HepG2 (cell line): ENCODE results near the gene CXCL17. TPM values are rescaled to one million over a fixed set of nuclear protein-coding genes. Genes with fewer than 3 reads are reported as not detected.

ENCODE experiments used
- ATAC-seq: fragments of 200-7000 bp; cut with Tn5 transposase; 3 replicates; pipeline ENCODE4 v1.9.1; 2020; ENCODE audit warnings: mild to moderate bottlenecking, moderate library complexity
- BruUV-seq: library from RNA; stranded (reverse); fragments of 400-500 nt; replicated peaks from 2 replicates; lab custom pipeline; 2021; lab: Mats Ljungman, UMichigan
- CTCF ChIA-PET: fragments of 300-600 bp; formaldehyde crosslinking; extraction: SDS; loops from one replicate; lab custom pipeline; 2021; ENCODE audit warnings: low total read pairs, inconsistent platforms, low intra/inter-chr PET ratio; lab: Yijun Ruan, JAX
- POLR2A ChIA-PET: fragments of 350-600 bp; sonication (Branson Sonifier 250); formaldehyde crosslinking; loops from one replicate; lab custom pipeline; 2020; ENCODE audit warnings: antibody characterized with exemption, inconsistent platforms; lab: Yijun Ruan, JAX
- DNase-seq: peaks from one replicate; pipeline ENCODE4 v3.0.0-alpha.2; 2015; ENCODE audit warnings: low spot score
- FAIRE-seq: peaks from 3 replicates; lab custom pipeline; 2011; peaks lifted over from hg19 to GRCh38; lab: Jason Lieb, UNC
- H2AFZ ChIP-seq: one replicate; pipeline ENCODE4 v1.6.1; 2011; ENCODE audit warnings: low read length, inconsistent platforms
- H3K27ac ChIP-seq: fragments of 300-600 bp; 3 replicates; pipeline ENCODE4 v1.8.0; 2011; ENCODE audit warnings: mixed run types, mild to moderate bottlenecking, mixed read lengths, low read length, inconsistent platforms; ENCODE audit not compliant: insufficient read depth; ENCODE audit errors: extremely low read length
- H3K27me3 ChIP-seq, 2 experiments: fragments of 200-600 bp in 1 of 2; 2 replicates in 1 of 2; 3 replicates in 1 of 2; pipeline versions ENCODE4 v1.6.0 to v1.8.0; 2011; ENCODE audit warnings: low read length in 2 of 2, mild to moderate bottlenecking in 2 of 2, moderate library complexity in 2 of 2, inconsistent platforms in 1 of 2; ENCODE audit not compliant: insufficient read depth in 2 of 2, control insufficient read depth in 1 of 2
- H3K36me3 ChIP-seq, 2 experiments: fragments of 200-600 bp in 1 of 2; replicated peaks in 1 of 2; 2 replicates in 1 of 2; 3 replicates in 1 of 2; pipeline versions ENCODE4 v1.5.1 to v1.8.0; 2011; ENCODE audit warnings: low read length in 2 of 2, inconsistent platforms in 1 of 2; ENCODE audit not compliant: insufficient read depth in 2 of 2, control insufficient read depth in 1 of 2
- H3K4me1 ChIP-seq: 2 replicates; pipeline ENCODE4 v1.5.1; 2012; ENCODE audit warnings: low read length, inconsistent platforms; ENCODE audit not compliant: insufficient read depth
- H3K4me2 ChIP-seq: 2 replicates; pipeline ENCODE4 v1.6.0; 2011; ENCODE audit warnings: low read depth, low read length, inconsistent platforms
- H3K4me3 ChIP-seq, 3 experiments: fragments of 200-600 bp in 1 of 3; sonication (generic), shearing (Covaris generic) in 1 of 3; replicated peaks in 1 of 3; 2 replicates each; pipeline ENCODE4 v1.5.1; 2011 to 2016; ENCODE audit warnings: low read length in 3 of 3, inconsistent platforms in 2 of 3, low read depth in 2 of 3, mild to moderate bottlenecking in 2 of 3, control low read depth in 1 of 3, mixed read lengths in 1 of 3; ENCODE audit not compliant: insufficient read depth in 1 of 3
- H3K79me2 ChIP-seq: one replicate; pipeline ENCODE4 v1.6.1; 2011; ENCODE audit warnings: low read length, inconsistent platforms; ENCODE audit not compliant: insufficient read depth
- H3K9ac ChIP-seq: 2 replicates; pipeline ENCODE4 v1.6.0; 2011; ENCODE audit warnings: mild to moderate bottlenecking, low read depth, low read length, inconsistent platforms; ENCODE audit not compliant: insufficient read depth
- H3K9me3 ChIP-seq: 2 replicates; pipeline ENCODE4 v1.5.1; 2012; ENCODE audit warnings: mild to moderate bottlenecking, low read length
- H4K20me1 ChIP-seq: 2 replicates; pipeline ENCODE4 v1.6.0; 2011; ENCODE audit warnings: inconsistent platforms, mild to moderate bottlenecking, low read length, moderate library complexity; ENCODE audit not compliant: insufficient read depth
- KDM5A ChIP-seq: fragments of 200-600 bp; sonication (generic); IDR thresholded peaks from 2 replicates; pipeline ENCODE4 v1.7.0; 2018; ENCODE audit warnings: antibody characterized with exemption, mild to moderate bottlenecking, low read length, borderline replicate concordance
- PRMT3 ChIP-seq: sonication (generic); formaldehyde crosslinking; IDR thresholded peaks from 2 replicates; pipeline ENCODE4 v1.8.1; 2022; ENCODE audit warnings: low read depth, mild to moderate bottlenecking, moderate library complexity, missing genetic modification reagents, borderline replicate concordance
- PRPF4 ChIP-seq: fragments of 200-400 bp; formaldehyde crosslinking; IDR thresholded peaks from 2 replicates; pipeline ENCODE4 v1.6.1; 2016; ENCODE audit warnings: low read length, low read depth; ENCODE audit not compliant: poor library complexity, severe bottlenecking
- STAG1 ChIP-seq: sonication (generic); formaldehyde crosslinking; IDR thresholded peaks from 2 replicates; pipeline ENCODE4 v1.4.0; 2020; ENCODE audit warnings: missing genetic modification reagents
- ZBTB38 ChIP-seq: sonication (generic); formaldehyde crosslinking; IDR thresholded peaks from 2 replicates; pipeline ENCODE4 v1.5.1; 2020; ENCODE audit warnings: mild to moderate bottlenecking, missing genetic modification reagents
- ZC3H13 ChIP-seq: sonication (generic); formaldehyde crosslinking; IDR thresholded peaks from 2 replicates; pipeline ENCODE4 v1.8.1; 2023; ENCODE audit warnings: mild to moderate bottlenecking, missing genetic modification reagents, moderate library complexity
- ZMYM2 ChIP-seq: sonication (generic); formaldehyde crosslinking; IDR thresholded peaks from 2 replicates; pipeline ENCODE4 v1.8.0; 2022; ENCODE audit warnings: mild to moderate bottlenecking, missing genetic modification reagents
- ZNF556 ChIP-seq: sonication (generic); formaldehyde crosslinking; IDR thresholded peaks from 2 replicates; pipeline ENCODE4 v1.4.0; 2020; ENCODE audit warnings: mild to moderate bottlenecking, missing genetic modification reagents, borderline replicate concordance
- ZNF850 ChIP-seq: sonication (generic); formaldehyde crosslinking; conservative IDR thresholded peaks from 2 replicates; pipeline ENCODE4 v1.9.0; 2021; ENCODE audit warnings: mild to moderate bottlenecking, missing genetic modification reagents
- WGBS: methylation state at CpG from one replicate; pipeline ENCODE4 v1.1.6; 2017; ENCODE audit warnings: low lambda C conversion rate; 5-methylcytosine and 5-hydroxymethylcytosine counted together
- in situ Hi-C: cut with HindIII; loops from 2 replicates; pipeline ENCODE4 v1.10.0; 2017; ENCODE audit warnings: low pct_unique_long_range_greater_than_20kb; ENCODE audit not compliant: extremely low pct_ligation_motif_present
- intact Hi-C: fragments of 100-400 bp; cut with micrococcal nuclease; formaldehyde crosslinking; loops from one replicate; pipeline ENCODE4 v1.10.0; 2022; ENCODE audit not compliant: unreplicated experiment
- polyA plus RNA-seq, 8 experiments: library from polyadenylated mRNA; depleted of rRNA in 3 of 8; stranded (reverse) in 7 of 8; unstranded in 1 of 8; fragments of >200 nt; fragmentation: Illumina TruSeq in 4 of 8; extraction: Trizol in 4 of 8; gene quantifications; 2 replicates each; pipeline versions ENCODE4 v1.2.1 to v1.2.3, GENCODE V29; 2011 to 2016; ENCODE audit warnings: low read depth in 4 of 8, missing spikeins in 1 of 8, mixed read lengths in 1 of 8; ENCODE audit not compliant: insufficient read depth in 1 of 8
- total RNA-seq, 5 experiments: library from RNA; depleted of rRNA; stranded (reverse); fragments of >200 nt; fragmentation: Illumina TruSeq; extraction: Trizol; gene quantifications; 2 replicates each; pipeline ENCODE4 v1.2.3, GENCODE V29; 2016; ENCODE audit warnings: low read depth in 1 of 5
- TF ChIP-seq, protein P1 (sequence below): sonication (generic); formaldehyde crosslinking; IDR thresholded peaks from 2 replicates; pipeline ENCODE4 v1.5.1; 2020; ENCODE audit warnings: missing genetic modification reagents, mild to moderate bottlenecking, borderline replicate concordance
- TF ChIP-seq, protein P2 (sequence below): sonication (generic); formaldehyde crosslinking; IDR thresholded peaks from 2 replicates; pipeline ENCODE4 v1.4.0; 2020; ENCODE audit warnings: low read depth, mild to moderate bottlenecking, missing genetic modification reagents
- TF ChIP-seq, protein P3 (sequence below): sonication (generic); formaldehyde crosslinking; IDR thresholded peaks from 2 replicates; pipeline ENCODE4 v1.8.1; 2022; ENCODE audit warnings: mild to moderate bottlenecking, missing genetic modification reagents

The CXCL17 gene
- total and polyA plus RNA-seq, 2 of the 13 experiments (the other 11 are each of a cell fraction or from before 2014, with no cell fraction given), result 0.12 TPM; not detected in 1

DNA sequence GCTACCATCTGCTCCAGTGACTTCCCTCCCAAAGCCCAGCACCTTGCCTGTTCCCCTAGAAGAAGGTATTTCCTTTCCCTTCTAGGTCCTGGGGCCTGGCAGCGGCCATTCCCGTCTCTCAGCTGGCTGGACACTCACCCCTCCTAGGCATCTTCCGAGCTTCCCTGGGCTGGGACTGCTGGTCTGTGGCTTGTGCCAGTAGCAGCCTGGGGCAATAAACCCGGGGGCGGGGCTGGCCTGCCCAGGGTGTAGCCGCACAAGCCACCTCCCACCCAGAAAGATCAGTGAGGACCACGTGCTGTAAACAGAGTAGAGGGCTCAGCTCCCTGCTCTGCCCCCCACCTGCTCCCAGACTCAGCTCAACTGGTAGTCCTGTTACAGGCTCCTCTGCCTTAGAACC is 30.5 kb downstream of the CXCL17 start:
- Histone ChIP-seq H3K27me3 (peaks cover 6 to 42% of the 10 kb centered on the region in 2 experiments; a peak in 4 of 5 replicates), H3K36me3 (no peaks in the 10 kb centered on the region), H3K9me3 (no peaks in the 10 kb centered on the region), H3K4me1 (no peaks in the 10 kb centered on the region), H3K79me2 (no peaks in the 10 kb centered on the region), H3K9ac (no peak overlapping the region), H3K4me2 (no peak overlapping the region), H3K4me3 (no peak overlapping the region), H4K20me1 (no peaks in the 10 kb centered on the region), H2AFZ (no peak overlapping the region), H3K27ac (no peak overlapping the region)
- BruUV-seq, result no TSS peak
- in situ Hi-C loops (no loop called here), intact Hi-C loops (no loop called here)
- FAIRE-seq (no peak), ATAC-seq (no peak; the same call in 2 of the 3 replicates), DNase-seq (no peak)
- WGBS, result 20% methylated on average over 1 of the region's 7 CpGs
- TF ChIP-seq, protein P1, sequence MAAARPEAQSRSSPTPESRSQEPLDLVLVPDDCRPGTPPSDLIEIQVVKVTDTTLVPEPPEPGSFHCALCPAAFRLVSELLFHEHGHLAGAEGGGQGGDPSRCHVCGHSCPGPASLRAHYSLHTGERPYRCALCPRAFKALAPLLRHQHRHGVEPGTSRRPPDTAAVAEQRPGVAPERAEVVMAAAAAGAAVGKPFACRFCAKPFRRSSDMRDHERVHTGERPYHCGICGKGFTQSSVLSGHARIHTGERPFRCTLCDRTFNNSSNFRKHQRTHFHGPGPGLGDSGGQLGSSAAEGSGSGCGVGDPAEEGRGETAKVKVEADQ (CRISPR knock-in tag), result no peak
- no peak for TF ChIP-seq PRPF4
- TF ChIP-seq ZNF556 (CRISPR knock-in tag), result no peak
- no peak for TF ChIP-seq STAG1 (CRISPR knock-in tag)
- TF ChIP-seq, protein P2, sequence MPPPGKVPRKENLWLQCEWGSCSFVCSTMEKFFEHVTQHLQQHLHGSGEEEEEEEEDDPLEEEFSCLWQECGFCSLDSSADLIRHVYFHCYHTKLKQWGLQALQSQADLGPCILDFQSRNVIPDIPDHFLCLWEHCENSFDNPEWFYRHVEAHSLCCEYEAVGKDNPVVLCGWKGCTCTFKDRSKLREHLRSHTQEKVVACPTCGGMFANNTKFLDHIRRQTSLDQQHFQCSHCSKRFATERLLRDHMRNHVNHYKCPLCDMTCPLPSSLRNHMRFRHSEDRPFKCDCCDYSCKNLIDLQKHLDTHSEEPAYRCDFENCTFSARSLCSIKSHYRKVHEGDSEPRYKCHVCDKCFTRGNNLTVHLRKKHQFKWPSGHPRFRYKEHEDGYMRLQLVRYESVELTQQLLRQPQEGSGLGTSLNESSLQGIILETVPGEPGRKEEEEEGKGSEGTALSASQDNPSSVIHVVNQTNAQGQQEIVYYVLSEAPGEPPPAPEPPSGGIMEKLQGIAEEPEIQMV, result no peak
- TF ChIP-seq, protein P3, sequence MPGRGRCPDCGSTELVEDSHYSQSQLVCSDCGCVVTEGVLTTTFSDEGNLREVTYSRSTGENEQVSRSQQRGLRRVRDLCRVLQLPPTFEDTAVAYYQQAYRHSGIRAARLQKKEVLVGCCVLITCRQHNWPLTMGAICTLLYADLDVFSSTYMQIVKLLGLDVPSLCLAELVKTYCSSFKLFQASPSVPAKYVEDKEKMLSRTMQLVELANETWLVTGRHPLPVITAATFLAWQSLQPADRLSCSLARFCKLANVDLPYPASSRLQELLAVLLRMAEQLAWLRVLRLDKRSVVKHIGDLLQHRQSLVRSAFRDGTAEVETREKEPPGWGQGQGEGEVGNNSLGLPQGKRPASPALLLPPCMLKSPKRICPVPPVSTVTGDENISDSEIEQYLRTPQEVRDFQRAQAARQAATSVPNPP (CRISPR knock-in tag), result no peak
- no peak for TF ChIP-seq ZMYM2
- no peak for TF ChIP-seq ZBTB38 (CRISPR knock-in tag)
- TF ChIP-seq ZNF850 (CRISPR knock-in tag), result no peak
- TF ChIP-seq PRMT3 (CRISPR knock-in tag), result no peak
- TF ChIP-seq ZC3H13 (CRISPR knock-in tag), result no peak
- TF ChIP-seq KDM5A, result no peak
- ChIA-PET POLR2A (no interaction called here), CTCF (no interaction called here)
